Mucosa of rectum (tissue), 2 donors: Measurements from ENCODE around the gene DBNL.

Experiments
- H3K27ac ChIP-seq, 2 donors: one replicate each; pipeline ENCODE4 v1.7.0; 2013; ENCODE audit warnings: inconsistent platforms in 2 of 2, low read depth in 2 of 2, low read length in 2 of 2
- H3K27me3 ChIP-seq, 2 donors: one replicate each; pipeline ENCODE4 v1.7.0; 2013; ENCODE audit warnings: low read length in 2 of 2; ENCODE audit not compliant: control insufficient read depth in 2 of 2, insufficient read depth in 2 of 2
- H3K36me3 ChIP-seq, 2 donors: one replicate each; pipeline ENCODE4 v1.7.0; 2013; ENCODE audit warnings: low read length in 2 of 2; ENCODE audit not compliant: control insufficient read depth in 2 of 2, insufficient read depth in 2 of 2
- H3K4me1 ChIP-seq, 2 donors: one replicate each; pipeline ENCODE4 v1.7.0; 2013; ENCODE audit warnings: low read length in 2 of 2, mild to moderate bottlenecking in 1 of 2; ENCODE audit not compliant: control insufficient read depth in 2 of 2, insufficient read depth in 2 of 2
- H3K4me3 ChIP-seq, 2 donors: one replicate each; pipeline ENCODE4 v1.7.0; 2013; ENCODE audit warnings: low read length in 2 of 2
- H3K9ac ChIP-seq, 2 donors: one replicate each; pipeline ENCODE4 v1.7.0; 2013; ENCODE audit warnings: low read length in 2 of 2, low read depth in 1 of 2, mild to moderate bottlenecking in 1 of 2
- H3K9me3 ChIP-seq, 2 donors: one replicate each; pipeline ENCODE4 v1.7.0; 2013; ENCODE audit warnings: low read length in 2 of 2; ENCODE audit not compliant: control insufficient read depth in 2 of 2
- donor health status: healthy.
- donor health status: Normal muscosa, but diverticular disease.

DBNL gene

GRCh38 chr7:44087911-44088838 is 43.7 kb downstream of the DBNL start:
- no peaks in the 10 kb centered on the region for H3K9me3 ChIP-seq
- no peaks in the 10 kb centered on the region for H3K36me3 ChIP-seq
- peak overlapping the region; percentile 16 to 71 for H3K27ac ChIP-seq
- H3K4me3 ChIP-seq, result no peak overlapping the region
- no peaks in the 10 kb centered on the region for H3K4me1 ChIP-seq
- H3K9ac ChIP-seq, result no peak overlapping the region
- H3K27me3 ChIP-seq, result no peaks in the 10 kb centered on the region

- Histone ChIP-seq H3K36me3 (no peaks in the 10 kb centered on the region), H3K4me3 (no peak overlapping the region), H3K9ac (no peak overlapping the region), H3K27ac (no peak overlapping the region), H3K4me1 (no peaks in the 10 kb centered on the region), H3K27me3 (no peaks in the 10 kb centered on the region), H3K9me3 (no peaks in the 10 kb centered on the region)
These were observed 48.7 kb downstream of the DBNL start for GRCh38 chr7:44093102-44093641.

- Histone ChIP-seq H3K36me3 (no peaks in the 10 kb centered on the region), H3K9me3 (no peaks in the 10 kb centered on the region), H3K9ac (no peak overlapping the region), H3K27me3 (no peaks in the 10 kb centered on the region), H3K4me3 (no peak overlapping the region), H3K27ac (no peak overlapping the region), H3K4me1 (no peaks in the 10 kb centered on the region)
These were observed 49.9 kb downstream of the DBNL start for GRCh38 chr7:44094365-44094764.

GRCh38 chr7:44094883-44095592 is 50.5 kb downstream of the DBNL start:
- no peaks in the 10 kb centered on the region for H3K4me1 ChIP-seq
- H3K9me3 ChIP-seq, result no peaks in the 10 kb centered on the region
- H3K27ac ChIP-seq, result no peak overlapping the region
- H3K4me3 ChIP-seq, result no peak overlapping the region
- no peak overlapping the region for H3K9ac ChIP-seq
- no peaks in the 10 kb centered on the region for H3K36me3 ChIP-seq
- no peaks in the 10 kb centered on the region for H3K27me3 ChIP-seq

GRCh38 chr7:44095781-44096180 is 51.3 kb downstream of the DBNL start:
- H3K4me1 ChIP-seq, result peaks cover 0 to under 1% of the 10 kb centered on the region in 2 donors
- H3K9me3 ChIP-seq, result no peaks in the 10 kb centered on the region
- no peak overlapping the region for H3K4me3 ChIP-seq
- H3K36me3 ChIP-seq, result no peaks in the 10 kb centered on the region
- no peak overlapping the region for H3K27ac ChIP-seq
- no peak overlapping the region for H3K9ac ChIP-seq
- H3K27me3 ChIP-seq, result no peaks in the 10 kb centered on the region

- H3K4me3 ChIP-seq, result no peak overlapping the region
- H3K9ac ChIP-seq, result no peak overlapping the region
- H3K27me3 ChIP-seq, result no peaks in the 10 kb centered on the region
- H3K9me3 ChIP-seq, result no peaks in the 10 kb centered on the region
- H3K36me3 ChIP-seq, result no peaks in the 10 kb centered on the region
- H3K27ac ChIP-seq, result no peak overlapping the region
- H3K4me1 ChIP-seq, result peaks cover 0 to 5% of the 10 kb centered on the region in 2 donors
These were observed 51.9 kb downstream of the DBNL start for GRCh38 chr7:44096326-44096881.

GRCh38 chr7:44097064-44097932 is 52.8 kb downstream of the DBNL start:
- no peak overlapping the region for H3K4me3 ChIP-seq
- peak overlapping the region in 1 of 2 donors; percentile 38 for H3K27ac ChIP-seq
- no peaks in the 10 kb centered on the region for H3K36me3 ChIP-seq
- peaks cover 0 to 5% of the 10 kb centered on the region in 2 donors for H3K4me1 ChIP-seq
- no peaks in the 10 kb centered on the region for H3K27me3 ChIP-seq
- H3K9ac ChIP-seq, result no peak overlapping the region
- no peaks in the 10 kb centered on the region for H3K9me3 ChIP-seq

- Histone ChIP-seq H3K4me1 (peaks cover under 1 to 5% of the 10 kb centered on the region in 2 donors), H3K27me3 (peaks cover 3 to 4% of the 10 kb centered on the region in 2 donors), H3K27ac (no peak overlapping the region), H3K36me3 (no peaks in the 10 kb centered on the region), H3K9me3 (no peaks in the 10 kb centered on the region), H3K4me3 (no peak overlapping the region), H3K9ac (no peak overlapping the region)
These were observed 53.9 kb downstream of the DBNL start for GRCh38 chr7:44098092-44099068.

GRCh38 chr7:44099669-44100068 is 55.2 kb downstream of the DBNL start:
- H3K9me3 ChIP-seq, result no peaks in the 10 kb centered on the region
- H3K4me3 ChIP-seq, result no peak overlapping the region
- no peaks in the 10 kb centered on the region for H3K36me3 ChIP-seq
- no peak overlapping the region for H3K9ac ChIP-seq
- H3K4me1 ChIP-seq, result peaks cover 4 to 5% of the 10 kb centered on the region in 2 donors
- H3K27me3 ChIP-seq, result peaks cover 7% of the 10 kb centered on the region in 2 donors
- no peak overlapping the region for H3K27ac ChIP-seq
